ENCODE measurements around the gene IL25. TPM values are rescaled to one million over a fixed set of nuclear protein-coding genes. Genes with fewer than 3 reads are reported as not detected.
"Not testable (repeated sequence)": the region's sequence is repeated elsewhere in the genome, so short reads cannot be mapped to it uniquely, and the experiment has no call there.

IL25 gene
- total and polyA plus RNA-seq, 5 donors from 2014 or later: not detected

- H3K9me3 Mint-ChIP-seq: peaks cover 0 to 2% (median 0%) of the 10 kb centered on the region in 7 donors
- no peaks in the 10 kb centered on the region for H3K4me1 ChIP-seq (ENCODE audit: control insufficient read depth, insufficient read depth, low read length, poor library complexity, severe bottlenecking)
- no peak overlapping the region for H3K4me3 ChIP-seq (ENCODE audit: low read depth, low read length)
- H3K27me3 ChIP-seq (ENCODE audit: control insufficient read depth, insufficient read depth, low read length): no peaks in the 10 kb centered on the region
- ATAC-seq (ENCODE audit: low read depth in 2 of 2): no peak
- no peak for DNase-seq
- H3K36me3 Mint-ChIP-seq: no peaks in the 10 kb centered on the region
- H3K27ac Mint-ChIP-seq: no peak overlapping the region
- H3K4me1 Mint-ChIP-seq: no peaks in the 10 kb centered on the region
- peaks cover 4% of the 10 kb centered on the region for H3K27me3 Mint-ChIP-seq
- H3K36me3 ChIP-seq (ENCODE audit: control insufficient read depth, insufficient read depth, low read length): no peaks in the 10 kb centered on the region
- H3K9me3 ChIP-seq (ENCODE audit: control insufficient read depth in 2 of 2, low read length in 2 of 2): no peaks in the 10 kb centered on the region
- no peak overlapping the region for H3K4me3 Mint-ChIP-seq
- no peak overlapping the region for H3K27ac ChIP-seq (ENCODE audit: insufficient read depth, low read length, poor library complexity, severe bottlenecking)
Observed at GRCh38 chr14:23392613-23393012, 20.0 kb downstream of the IL25 start.

- Histone ChIP-seq H3K4me1 (ENCODE audit: control insufficient read depth, insufficient read depth, low read length, poor library complexity, severe bottlenecking) (no peaks in the 10 kb centered on the region), H3K36me3 (ENCODE audit: control insufficient read depth, insufficient read depth, low read length) (no peaks in the 10 kb centered on the region), H3K27me3 (ENCODE audit: control insufficient read depth, insufficient read depth, low read length) (no peaks in the 10 kb centered on the region), H3K4me3 (ENCODE audit: low read depth, low read length) (no peak overlapping the region), H3K27ac (ENCODE audit: insufficient read depth, low read length, poor library complexity, severe bottlenecking) (no peak overlapping the region), H3K9me3 (ENCODE audit: control insufficient read depth in 2 of 2, low read length in 2 of 2) (no peaks in the 10 kb centered on the region)
- H3K27me3 Mint-ChIP-seq: no peaks in the 10 kb centered on the region
- H3K27ac Mint-ChIP-seq: peak overlapping the region in 1 of 3 donors; percentile 36
- H3K36me3 Mint-ChIP-seq: no peaks in the 10 kb centered on the region
- no peaks in the 10 kb centered on the region for H3K9me3 Mint-ChIP-seq
- H3K4me1 Mint-ChIP-seq: no peaks in the 10 kb centered on the region
- H3K4me3 Mint-ChIP-seq: no peak overlapping the region
- DNase-seq (no peak), ATAC-seq (ENCODE audit: low read depth in 2 of 2) (no peak)
Observed at GRCh38 chr14:23396126-23396525, 23.5 kb downstream of the IL25 start.

GRCh38 chr14:23396781-23397407, 24.3 kb downstream of the IL25 start:
- DNase-seq (no peak), ATAC-seq (ENCODE audit: low read depth in 2 of 2) (no peak)
- Mint-ChIP-seq H3K27ac (no peak overlapping the region), H3K9me3 (no peaks in the 10 kb centered on the region), H3K36me3 (no peaks in the 10 kb centered on the region), H3K4me3 (no peak overlapping the region), H3K27me3 (no peaks in the 10 kb centered on the region), H3K4me1 (no peaks in the 10 kb centered on the region)
- H3K4me3 ChIP-seq (ENCODE audit: low read depth, low read length): no peak overlapping the region
- no peaks in the 10 kb centered on the region for H3K27me3 ChIP-seq (ENCODE audit: control insufficient read depth, insufficient read depth, low read length)
- no peaks in the 10 kb centered on the region for H3K9me3 ChIP-seq (ENCODE audit: control insufficient read depth in 2 of 2, low read length in 2 of 2)
- no peaks in the 10 kb centered on the region for H3K4me1 ChIP-seq (ENCODE audit: control insufficient read depth, insufficient read depth, low read length, poor library complexity, severe bottlenecking)
- H3K27ac ChIP-seq (ENCODE audit: insufficient read depth, low read length, poor library complexity, severe bottlenecking): no peak overlapping the region
- no peaks in the 10 kb centered on the region for H3K36me3 ChIP-seq (ENCODE audit: control insufficient read depth, insufficient read depth, low read length)

GRCh38 chr14:23398348-23398747, 25.7 kb downstream of the IL25 start:
- Histone ChIP-seq H3K4me3 (ENCODE audit: low read depth, low read length) (no peak overlapping the region), H3K9me3 (ENCODE audit: control insufficient read depth in 2 of 2, low read length in 2 of 2) (no peaks in the 10 kb centered on the region), H3K27ac (ENCODE audit: insufficient read depth, low read length, poor library complexity, severe bottlenecking) (no peak overlapping the region), H3K27me3 (ENCODE audit: control insufficient read depth, insufficient read depth, low read length) (no peaks in the 10 kb centered on the region), H3K4me1 (ENCODE audit: control insufficient read depth, insufficient read depth, low read length, poor library complexity, severe bottlenecking) (no peaks in the 10 kb centered on the region), H3K36me3 (ENCODE audit: control insufficient read depth, insufficient read depth, low read length) (no peaks in the 10 kb centered on the region)
- Mint-ChIP-seq H3K4me3 (no peak overlapping the region), H3K4me1 (no peaks in the 10 kb centered on the region), H3K27me3 (peaks cover 2% of the 10 kb centered on the region), H3K27ac (peak overlapping the region in 1 of 3 donors; percentile 58), H3K9me3 (no peaks in the 10 kb centered on the region), H3K36me3 (no peaks in the 10 kb centered on the region)
- ATAC-seq (ENCODE audit: low read depth in 2 of 2): no peak
- no peak for DNase-seq

GRCh38 chr14:23399136-23399535, 26.5 kb downstream of the IL25 start:
- Histone ChIP-seq H3K36me3 (ENCODE audit: control insufficient read depth, insufficient read depth, low read length) (no peaks in the 10 kb centered on the region), H3K27ac (ENCODE audit: insufficient read depth, low read length, poor library complexity, severe bottlenecking) (no peak overlapping the region), H3K9me3 (ENCODE audit: control insufficient read depth in 2 of 2, low read length in 2 of 2) (no peaks in the 10 kb centered on the region), H3K4me3 (ENCODE audit: low read depth, low read length) (no peak overlapping the region), H3K27me3 (ENCODE audit: control insufficient read depth, insufficient read depth, low read length) (no peaks in the 10 kb centered on the region), H3K4me1 (ENCODE audit: control insufficient read depth, insufficient read depth, low read length, poor library complexity, severe bottlenecking) (no peaks in the 10 kb centered on the region)
- Mint-ChIP-seq H3K27ac (no peak overlapping the region), H3K4me3 (no peak overlapping the region), H3K9me3 (no peaks in the 10 kb centered on the region), H3K27me3 (peaks cover 8% of the 10 kb centered on the region), H3K4me1 (no peaks in the 10 kb centered on the region), H3K36me3 (no peaks in the 10 kb centered on the region)
- no peak for DNase-seq
- ATAC-seq (ENCODE audit: low read depth in 2 of 2): no peak

- Mint-ChIP-seq H3K27me3 (peaks cover 8% of the 10 kb centered on the region), H3K4me3 (no peak overlapping the region), H3K4me1 (no peaks in the 10 kb centered on the region), H3K9me3 (no peaks in the 10 kb centered on the region), H3K27ac (no peak overlapping the region), H3K36me3 (no peaks in the 10 kb centered on the region)
- Histone ChIP-seq H3K27ac (ENCODE audit: insufficient read depth, low read length, poor library complexity, severe bottlenecking) (no peak overlapping the region), H3K4me1 (ENCODE audit: control insufficient read depth, insufficient read depth, low read length, poor library complexity, severe bottlenecking) (no peaks in the 10 kb centered on the region), H3K9me3 (ENCODE audit: control insufficient read depth in 2 of 2, low read length in 2 of 2) (no peaks in the 10 kb centered on the region), H3K27me3 (ENCODE audit: control insufficient read depth, insufficient read depth, low read length) (no peaks in the 10 kb centered on the region), H3K4me3 (ENCODE audit: low read depth, low read length) (no peak overlapping the region), H3K36me3 (ENCODE audit: control insufficient read depth, insufficient read depth, low read length) (no peaks in the 10 kb centered on the region)
- ATAC-seq (ENCODE audit: low read depth in 2 of 2): no peak
- no peak for DNase-seq
Observed at GRCh38 chr14:23399591-23399990, 27.0 kb downstream of the IL25 start.

GRCh38 chr14:23400496-23401149, 28.0 kb downstream of the IL25 start:
- not testable (repeated sequence) for H3K4me1 Mint-ChIP-seq; H3K27ac Mint-ChIP-seq; H3K36me3 ChIP-seq (ENCODE audit: control insufficient read depth, insufficient read depth, low read length); H3K4me1 ChIP-seq (ENCODE audit: control insufficient read depth, insufficient read depth, low read length, poor library complexity, severe bottlenecking); H3K9me3 Mint-ChIP-seq; ATAC-seq (ENCODE audit: low read depth in 2 of 2); H3K36me3 Mint-ChIP-seq; H3K27me3 ChIP-seq (ENCODE audit: control insufficient read depth, insufficient read depth, low read length); H3K27ac ChIP-seq (ENCODE audit: insufficient read depth, low read length, poor library complexity, severe bottlenecking); H3K27me3 Mint-ChIP-seq; DNase-seq; H3K4me3 Mint-ChIP-seq; H3K9me3 ChIP-seq (ENCODE audit: control insufficient read depth in 2 of 2, low read length in 2 of 2); H3K4me3 ChIP-seq (ENCODE audit: low read depth, low read length)

GRCh38 chr14:23401291-23401690, 28.7 kb downstream of the IL25 start:
- H3K36me3 ChIP-seq (ENCODE audit: control insufficient read depth, insufficient read depth, low read length): no peaks in the 10 kb centered on the region
- no peaks in the 10 kb centered on the region for H3K4me1 ChIP-seq (ENCODE audit: control insufficient read depth, insufficient read depth, low read length, poor library complexity, severe bottlenecking)
- H3K4me3 ChIP-seq (ENCODE audit: low read depth, low read length): no peak overlapping the region
- DNase-seq: no peak
- no peak overlapping the region for H3K27ac ChIP-seq (ENCODE audit: insufficient read depth, low read length, poor library complexity, severe bottlenecking)
- no peaks in the 10 kb centered on the region for H3K36me3 Mint-ChIP-seq
- no peak for ATAC-seq (ENCODE audit: low read depth in 2 of 2)
- no peaks in the 10 kb centered on the region for H3K4me1 Mint-ChIP-seq
- no peaks in the 10 kb centered on the region for H3K27me3 ChIP-seq (ENCODE audit: control insufficient read depth, insufficient read depth, low read length)
- peaks cover 8% of the 10 kb centered on the region for H3K27me3 Mint-ChIP-seq
- H3K4me3 Mint-ChIP-seq: no peak overlapping the region
- no peaks in the 10 kb centered on the region for H3K9me3 ChIP-seq (ENCODE audit: control insufficient read depth in 2 of 2, low read length in 2 of 2)
- no peak overlapping the region for H3K27ac Mint-ChIP-seq
- H3K9me3 Mint-ChIP-seq: no peaks in the 10 kb centered on the region

Data from CD4-positive, CD25-positive, alpha-beta regulatory T cell (primary cell).